ENCODE results near the gene OR2K2.
"Not testable (repeated sequence)": the region's sequence is repeated elsewhere in the genome, so short reads cannot be mapped to it uniquely, and the experiment has no call there.

GRCh38 chr9:111334318-111334863, 4.4 kb upstream of the OR2K2 start:
- TF ChIP-seq, protein P1, sequence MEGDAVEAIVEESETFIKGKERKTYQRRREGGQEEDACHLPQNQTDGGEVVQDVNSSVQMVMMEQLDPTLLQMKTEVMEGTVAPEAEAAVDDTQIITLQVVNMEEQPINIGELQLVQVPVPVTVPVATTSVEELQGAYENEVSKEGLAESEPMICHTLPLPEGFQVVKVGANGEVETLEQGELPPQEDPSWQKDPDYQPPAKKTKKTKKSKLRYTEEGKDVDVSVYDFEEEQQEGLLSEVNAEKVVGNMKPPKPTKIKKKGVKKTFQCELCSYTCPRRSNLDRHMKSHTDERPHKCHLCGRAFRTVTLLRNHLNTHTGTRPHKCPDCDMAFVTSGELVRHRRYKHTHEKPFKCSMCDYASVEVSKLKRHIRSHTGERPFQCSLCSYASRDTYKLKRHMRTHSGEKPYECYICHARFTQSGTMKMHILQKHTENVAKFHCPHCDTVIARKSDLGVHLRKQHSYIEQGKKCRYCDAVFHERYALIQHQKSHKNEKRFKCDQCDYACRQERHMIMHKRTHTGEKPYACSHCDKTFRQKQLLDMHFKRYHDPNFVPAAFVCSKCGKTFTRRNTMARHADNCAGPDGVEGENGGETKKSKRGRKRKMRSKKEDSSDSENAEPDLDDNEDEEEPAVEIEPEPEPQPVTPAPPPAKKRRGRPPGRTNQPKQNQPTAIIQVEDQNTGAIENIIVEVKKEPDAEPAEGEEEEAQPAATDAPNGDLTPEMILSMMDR (IDR thresholded peaks at IDR 0.05): not testable (repeated sequence)
- not testable (repeated sequence) for TF ChIP-seq EZH2 (IDR thresholded peaks at IDR 0.05; ENCODE audit: borderline replicate concordance, insufficient read depth, low read depth, low read length, poor library complexity, severe bottlenecking)
